GM13977 (cell line): Measurements from ENCODE around the gene SEC61B.

Source experiments
- DNase-seq: peaks from one replicate; pipeline ENCODE4 v3.0.0; 2012; ENCODE audit warnings: low spot score
- CTCF ChIP-seq: IDR thresholded peaks from 2 replicates; pipeline ENCODE4 v1.5.1; 2012; ENCODE audit warnings: mild to moderate bottlenecking, control low read depth; ENCODE audit not compliant: insufficient read depth; ENCODE audit errors: extremely low read depth, missing control alignments
- in situ Hi-C: fragments of 300-500 bp; cut with MboI; formaldehyde crosslinking; loops from one replicate; pipeline ENCODE4 v1.12.0; 2022; ENCODE audit warnings: low sequenced_read_pairs, low pct_unique_long_range_greater_than_20kb, mixed read lengths, inconsistent platforms; ENCODE audit not compliant: unreplicated experiment

Gene SEC61B

GRCh38 chr9:99239341-99240060, 17.4 kb downstream of the SEC61B start:
- in situ Hi-C loops, result no loop called here
- no peak for DNase-seq
- no peak for TF ChIP-seq CTCF

- DNase-seq, result no peak
- in situ Hi-C loops, result no loop called here
- TF ChIP-seq CTCF, result no peak
Measured at GRCh38 chr9:99241106-99241505, 19.0 kb downstream of the SEC61B start.

GRCh38 chr9:99244344-99245260, 22.5 kb downstream of the SEC61B start:
- in situ Hi-C loops, result no loop called here
- peak; percentile 56 for DNase-seq
- no peak for TF ChIP-seq CTCF

GRCh38 chr9:99249619-99250018, 27.5 kb downstream of the SEC61B start:
- TF ChIP-seq CTCF, result no peak
- in situ Hi-C loops, result no loop called here
- DNase-seq, result no peak

- TF ChIP-seq CTCF, result no peak
- DNase-seq, result no peak
- in situ Hi-C loops, result no loop called here
Measured at GRCh38 chr9:99251157-99251556, 29.1 kb downstream of the SEC61B start.

GRCh38 chr9:99253134-99253533, 31.1 kb downstream of the SEC61B start:
- in situ Hi-C loops, result no loop called here
- no peak for TF ChIP-seq CTCF

More at GRCh38 chr9:99253134-99253533, 31.1 kb downstream of the SEC61B start:
- no peak for DNase-seq
